SKM-1 treated with dmso at 0.1 percent for 144 hours (cell line): Measurements from ENCODE around the gene TBL1X.

ENCODE experiments used
- DNase-seq: peaks from one replicate; lab custom pipeline; 2025; ENCODE audit not compliant: unreplicated experiment; lab: John Stamatoyannopoulos, UW

Gene TBL1X

GRCh38 chrX:9619133-9619532, 154.3 kb downstream of the TBL1X start:
- no peak for DNase-seq

- DNase-seq, result no peak
Observed at GRCh38 chrX:9619581-9619980, 154.7 kb downstream of the TBL1X start.

- no peak for DNase-seq
Observed at GRCh38 chrX:9622128-9622527, 157.3 kb downstream of the TBL1X start.

GRCh38 chrX:9626379-9626778, 161.5 kb downstream of the TBL1X start:
- DNase-seq, result no peak

GRCh38 chrX:9627922-9628321, 163.1 kb downstream of the TBL1X start:
- no peak for DNase-seq

- no peak for DNase-seq
Observed at GRCh38 chrX:9628779-9629493, 164.1 kb downstream of the TBL1X start.

- DNase-seq, result no peak
Observed at GRCh38 chrX:9634551-9634950, 169.7 kb downstream of the TBL1X start.

GRCh38 chrX:9635368-9635767, 170.5 kb downstream of the TBL1X start:
- DNase-seq, result no peak

GRCh38 chrX:9635803-9636202, 170.9 kb downstream of the TBL1X start:
- no peak for DNase-seq

- DNase-seq, result no peak
Observed at GRCh38 chrX:9638871-9639270, 174.0 kb downstream of the TBL1X start.

GRCh38 chrX:9642270-9642995, 177.6 kb downstream of the TBL1X start:
- DNase-seq, result no peak

GRCh38 chrX:9643807-9644206, 178.9 kb downstream of the TBL1X start:
- DNase-seq, result no peak

GRCh38 chrX:9644335-9644734, 179.5 kb downstream of the TBL1X start:
- no peak for DNase-seq

- DNase-seq, result no peak
Observed at GRCh38 chrX:9646471-9647224, 181.8 kb downstream of the TBL1X start.

GRCh38 chrX:9647431-9647830, 182.6 kb downstream of the TBL1X start:
- no peak for DNase-seq

GRCh38 chrX:9650091-9650490, 185.2 kb downstream of the TBL1X start:
- no peak for DNase-seq

- no peak for DNase-seq
Observed at GRCh38 chrX:9651737-9652136, 186.9 kb downstream of the TBL1X start.

GRCh38 chrX:9654929-9655328, 190.1 kb downstream of the TBL1X start:
- DNase-seq, result no peak

- no peak for DNase-seq
Observed at GRCh38 chrX:9656277-9656676, 191.4 kb downstream of the TBL1X start.

GRCh38 chrX:9656871-9657270, 192.0 kb downstream of the TBL1X start:
- no peak for DNase-seq

- DNase-seq, result no peak
Observed at GRCh38 chrX:9657590-9658256, 192.9 kb downstream of the TBL1X start.
